ENCODE measurements around the gene EML3. TPM values are rescaled to one million over a fixed set of nuclear protein-coding genes. Genes with fewer than 3 reads are reported as not detected.

EML3 gene
- total and polyA plus RNA-seq, 9 donors, result 29.9 to 138 (median 94.4) TPM

GRCh38 chr11:62555464-62556107 is 57.0 kb downstream of the EML3 start:
- H3K4me1 ChIP-seq (ENCODE audit: insufficient read depth), result peaks cover 30% of the 10 kb centered on the region
- intact Hi-C loops (cut with DNase I), result loop anchor here in 2 of 4 donors (5.0 to 10.0 kb wide), 3 partner anchors 138 to 1059 kb away; partner anchors contain the start of genes PLAAT3 (in 1 of the 2) and SCGB1A1 (in 1 of the 2)
- no peaks in the 10 kb centered on the region for H3K9me3 ChIP-seq
- H3K27me3 ChIP-seq, result no peaks in the 10 kb centered on the region
- TF ChIP-seq, protein P1, sequence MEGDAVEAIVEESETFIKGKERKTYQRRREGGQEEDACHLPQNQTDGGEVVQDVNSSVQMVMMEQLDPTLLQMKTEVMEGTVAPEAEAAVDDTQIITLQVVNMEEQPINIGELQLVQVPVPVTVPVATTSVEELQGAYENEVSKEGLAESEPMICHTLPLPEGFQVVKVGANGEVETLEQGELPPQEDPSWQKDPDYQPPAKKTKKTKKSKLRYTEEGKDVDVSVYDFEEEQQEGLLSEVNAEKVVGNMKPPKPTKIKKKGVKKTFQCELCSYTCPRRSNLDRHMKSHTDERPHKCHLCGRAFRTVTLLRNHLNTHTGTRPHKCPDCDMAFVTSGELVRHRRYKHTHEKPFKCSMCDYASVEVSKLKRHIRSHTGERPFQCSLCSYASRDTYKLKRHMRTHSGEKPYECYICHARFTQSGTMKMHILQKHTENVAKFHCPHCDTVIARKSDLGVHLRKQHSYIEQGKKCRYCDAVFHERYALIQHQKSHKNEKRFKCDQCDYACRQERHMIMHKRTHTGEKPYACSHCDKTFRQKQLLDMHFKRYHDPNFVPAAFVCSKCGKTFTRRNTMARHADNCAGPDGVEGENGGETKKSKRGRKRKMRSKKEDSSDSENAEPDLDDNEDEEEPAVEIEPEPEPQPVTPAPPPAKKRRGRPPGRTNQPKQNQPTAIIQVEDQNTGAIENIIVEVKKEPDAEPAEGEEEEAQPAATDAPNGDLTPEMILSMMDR (IDR thresholded peaks at IDR 0.05), result no peak
- TF ChIP-seq EP300 (IDR thresholded peaks at IDR 0.05) (no peak), POLR2A (IDR thresholded peaks at IDR 0.05) (no peak)
- 13 to 24% (median 19%) methylated on average over 4 of the region's 4 CpGs for WGBS, 3 donors
- peak overlapping the region; percentile 2 to 68 for H3K27ac ChIP-seq
- H3K4me3 ChIP-seq, result no peak overlapping the region
- H3K36me3 ChIP-seq, result no peaks in the 10 kb centered on the region
- DNase-seq, result no peak

GRCh38 chr11:62554387-62555167 is 58.0 kb downstream of the EML3 start:
- H3K4me3 ChIP-seq, result no peak overlapping the region
- intact Hi-C loops (cut with DNase I), result loop anchor here in 2 of 4 donors (5.0 to 10.0 kb wide), 3 partner anchors 137 to 1060 kb away; partner anchors contain the start of genes PLAAT3 (in 1 of the 2) and SCGB1A1 (in 1 of the 2)
- WGBS, 3 donors, result 86 to 89% (median 86%) methylated on average over 7 of the region's 7 CpGs
- H3K9me3 ChIP-seq, result no peaks in the 10 kb centered on the region
- TF ChIP-seq EP300 (IDR thresholded peaks at IDR 0.05), result no peak
- TF ChIP-seq, protein P1 (IDR thresholded peaks at IDR 0.05), result no peak
- no peak for TF ChIP-seq POLR2A (IDR thresholded peaks at IDR 0.05)
- no peaks in the 10 kb centered on the region for H3K27me3 ChIP-seq
- no peaks in the 10 kb centered on the region for H3K36me3 ChIP-seq
- DNase-seq, result peak in 2 of 5 donors; percentile 53 to 55
- H3K4me1 ChIP-seq (ENCODE audit: insufficient read depth), result peaks cover 32% of the 10 kb centered on the region
- peak overlapping the region in 1 of 2 donors; percentile 81 for H3K27ac ChIP-seq

GRCh38 chr11:62553839-62554361 is 58.7 kb downstream of the EML3 start:
- TF ChIP-seq EP300 (IDR thresholded peaks at IDR 0.05) (no peak), POLR2A (IDR thresholded peaks at IDR 0.05) (no peak)
- TF ChIP-seq, protein P1 (IDR thresholded peaks at IDR 0.05), result no peak
- WGBS, 3 donors, result 66 to 84% (median 81%) methylated on average over 8 of the region's 8 CpGs
- H3K4me1 ChIP-seq (ENCODE audit: insufficient read depth), result peaks cover 36% of the 10 kb centered on the region
- no peak overlapping the region for H3K4me3 ChIP-seq
- H3K36me3 ChIP-seq, result no peaks in the 10 kb centered on the region
- H3K27me3 ChIP-seq, result no peaks in the 10 kb centered on the region
- no peaks in the 10 kb centered on the region for H3K9me3 ChIP-seq
- peak overlapping the region; percentile 51 to 81 for H3K27ac ChIP-seq
- intact Hi-C loops (cut with DNase I), result loop anchor here in 1 of 4 donors (10.0 kb wide), 1 partner anchor 1061 kb away; the partner anchor contains the start of gene PLAAT3
- DNase-seq, result no peak

GRCh38 chr11:62553080-62553838 is 59.3 kb downstream of the EML3 start:
- intact Hi-C loops (cut with DNase I), result loop anchor here in 1 of 4 donors (10.0 kb wide), 1 partner anchor 1062 kb away; the partner anchor contains the start of gene PLAAT3
- no peaks in the 10 kb centered on the region for H3K9me3 ChIP-seq
- no peak overlapping the region for H3K4me3 ChIP-seq
- H3K27me3 ChIP-seq, result no peaks in the 10 kb centered on the region
- H3K27ac ChIP-seq, result peak overlapping the region; percentile 51 to 81
- TF ChIP-seq, protein P1 (IDR thresholded peaks at IDR 0.05), result peak in 1 of 3 donors; percentile 15
- TF ChIP-seq POLR2A (IDR thresholded peaks at IDR 0.05) (peak; percentile 29), EP300 (IDR thresholded peaks at IDR 0.05) (no peak)
- WGBS, 3 donors, result 11% methylated on average over 15 of the region's 15 CpGs
- peaks cover 38% of the 10 kb centered on the region for H3K4me1 ChIP-seq (ENCODE audit: insufficient read depth)
- no peaks in the 10 kb centered on the region for H3K36me3 ChIP-seq
- DNase-seq, result peak; percentile 82 to 86 (median 85)

Measured in ovary (tissue), 9 donors.